ENCODE data around the gene MRPL44.

Gene MRPL44

GRCh38 chr2:224014336-224014735, 57.1 kb downstream of the MRPL44 start:
- no peak for DNase-seq

GRCh38 chr2:224016963-224017362, 59.7 kb downstream of the MRPL44 start:
- DNase-seq: no peak

Data from CD4-positive, alpha-beta T cell treated with Interleukin-4 for 4 hours (primary cell).